ENCODE data around the gene STK24.

Gene STK24

DNA sequence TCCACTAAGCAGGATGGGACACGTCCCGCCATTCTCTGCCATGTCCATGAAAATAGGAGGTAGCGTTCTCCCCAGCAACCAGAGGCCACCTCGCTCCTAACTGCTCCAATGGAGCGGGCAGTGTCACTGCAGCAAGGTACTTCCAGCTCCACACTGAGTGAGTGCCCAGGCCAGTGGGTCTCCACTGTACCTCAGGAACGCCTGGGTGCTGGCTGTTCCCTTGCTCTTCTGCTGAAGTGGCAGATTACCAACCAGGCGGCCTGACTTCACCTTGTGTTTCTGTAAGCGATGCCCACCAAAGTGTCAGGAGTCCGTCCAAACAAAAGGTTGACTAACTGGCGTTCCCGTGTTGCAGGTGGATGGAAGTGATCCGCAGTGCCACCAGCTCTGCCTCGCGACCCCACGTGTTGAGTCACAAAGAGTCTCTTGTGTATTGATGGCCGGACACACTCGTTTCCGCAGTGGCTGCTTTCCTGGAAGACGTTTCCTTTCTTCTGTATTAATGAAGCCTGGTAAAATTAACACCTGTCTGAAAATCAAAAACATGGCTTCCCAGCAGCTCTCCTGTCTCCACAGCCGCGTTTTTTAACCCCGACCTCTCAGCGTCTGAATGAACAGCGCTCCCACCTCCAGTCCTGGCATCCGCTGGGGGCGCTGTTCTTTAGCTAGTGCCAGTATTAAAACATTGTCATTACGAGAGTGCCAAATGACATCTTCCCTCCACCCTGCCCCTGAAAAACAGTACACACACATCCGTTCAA is 128.8 kb downstream of the STK24 start:
- DNase-seq, result no peak

DNA sequence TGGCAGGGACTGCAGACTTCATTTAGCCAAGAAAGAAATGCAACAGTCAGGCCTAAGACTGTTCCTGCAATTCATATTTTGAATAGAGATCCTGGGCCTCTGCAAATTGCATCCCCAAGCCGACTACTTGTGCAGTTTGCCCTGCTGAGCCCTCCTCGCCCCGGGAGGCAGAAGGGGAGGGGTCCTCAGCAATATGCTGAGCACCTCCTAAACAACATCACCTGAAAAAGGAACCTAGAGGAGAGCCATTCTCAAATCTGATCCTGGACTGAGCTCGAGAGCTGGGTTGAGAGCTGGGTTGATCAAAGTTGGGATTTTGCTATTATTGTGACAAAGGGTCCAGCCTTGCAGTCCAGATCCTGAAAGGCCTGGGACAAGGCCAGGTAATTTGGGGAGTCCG is 129.8 kb downstream of the STK24 start:
- DNase-seq, result no peak

DNA sequence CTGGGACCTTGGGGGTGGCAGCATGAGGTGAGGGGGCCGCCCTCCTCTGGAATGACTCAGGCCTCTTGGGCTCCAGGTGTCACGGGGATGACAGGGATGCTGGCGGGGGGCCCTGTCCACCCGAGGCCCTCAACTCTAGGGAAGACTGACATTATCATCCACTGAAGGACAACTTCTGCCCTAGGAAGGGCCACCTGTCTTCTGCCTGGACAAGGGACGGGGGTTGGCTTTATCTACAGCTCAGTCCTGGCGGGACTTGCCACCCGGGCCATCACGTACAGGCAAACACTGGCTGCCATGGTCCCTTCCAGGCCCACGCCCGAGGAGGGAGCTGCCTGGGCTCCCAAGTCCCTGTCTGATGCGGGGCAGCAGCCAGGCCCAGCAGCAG is 130.7 kb downstream of the STK24 start:
- peak in 1 of 6 experiments; percentile 19 for DNase-seq

DNA sequence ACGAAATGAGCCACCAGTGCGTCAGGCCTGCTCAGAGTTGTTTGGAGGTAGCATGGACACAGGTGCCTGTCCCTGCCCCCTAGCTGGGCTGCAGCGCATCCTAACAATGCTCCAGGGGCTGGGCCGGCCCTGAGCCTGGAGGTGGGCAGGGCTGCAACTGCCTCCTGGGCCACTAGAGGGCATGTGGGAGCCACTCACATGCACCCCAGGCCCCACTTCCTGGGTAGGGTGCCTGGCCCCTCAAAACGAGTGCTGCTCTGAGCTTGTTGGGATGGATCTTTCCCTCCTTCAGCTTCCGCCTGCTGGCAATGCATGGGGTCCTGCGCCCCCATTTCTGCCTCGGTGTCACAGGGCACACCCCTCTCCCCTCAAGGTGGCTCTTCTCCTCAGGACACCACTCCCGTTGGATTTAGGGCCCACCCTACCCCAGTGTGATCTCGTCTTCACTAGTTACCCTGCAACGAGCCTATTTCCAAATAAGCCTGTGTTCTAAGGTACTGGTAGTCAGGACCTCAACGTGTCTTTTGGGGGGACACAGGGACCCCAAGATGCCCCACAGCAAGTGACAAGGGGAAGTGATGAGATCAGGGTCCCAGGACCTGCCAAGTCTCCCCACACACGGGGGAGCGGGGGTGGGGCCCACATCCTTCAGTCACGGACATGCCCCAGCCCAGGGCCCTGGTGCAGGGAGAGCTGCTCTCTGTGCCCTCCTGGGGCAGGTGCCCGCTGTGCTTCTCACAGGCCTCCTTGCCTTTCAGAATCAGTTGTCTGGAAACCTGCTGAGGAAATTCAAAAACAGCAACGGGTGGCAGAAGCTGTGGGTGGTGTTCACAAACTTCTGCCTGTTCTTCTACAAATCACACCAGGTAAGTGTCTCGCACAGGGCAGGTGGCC is 131.3 kb downstream of the STK24 start:
- DNase-seq, result peak; percentile 35 to 82 (median 71)

DNA sequence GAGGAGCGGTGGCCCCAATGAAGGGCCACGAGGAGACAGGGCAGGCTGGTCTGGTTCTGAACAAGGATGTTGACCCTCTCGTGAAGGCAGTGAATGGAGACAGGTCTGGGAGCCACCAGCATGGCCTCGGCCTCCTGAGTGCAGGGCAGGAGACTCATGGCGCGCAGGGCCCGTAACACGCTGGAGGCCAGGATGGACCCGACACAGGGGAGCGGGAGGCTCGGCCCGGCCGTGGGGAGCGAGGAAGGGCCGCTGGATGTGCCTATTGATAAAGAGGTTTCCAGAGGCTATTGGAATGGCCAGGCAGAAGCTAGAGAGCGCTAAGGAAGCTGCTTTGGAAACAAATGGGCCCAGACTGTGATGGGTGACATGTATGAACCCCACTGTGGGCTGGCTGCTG is 132.5 kb downstream of the STK24 start:
- no peak for DNase-seq

DNA sequence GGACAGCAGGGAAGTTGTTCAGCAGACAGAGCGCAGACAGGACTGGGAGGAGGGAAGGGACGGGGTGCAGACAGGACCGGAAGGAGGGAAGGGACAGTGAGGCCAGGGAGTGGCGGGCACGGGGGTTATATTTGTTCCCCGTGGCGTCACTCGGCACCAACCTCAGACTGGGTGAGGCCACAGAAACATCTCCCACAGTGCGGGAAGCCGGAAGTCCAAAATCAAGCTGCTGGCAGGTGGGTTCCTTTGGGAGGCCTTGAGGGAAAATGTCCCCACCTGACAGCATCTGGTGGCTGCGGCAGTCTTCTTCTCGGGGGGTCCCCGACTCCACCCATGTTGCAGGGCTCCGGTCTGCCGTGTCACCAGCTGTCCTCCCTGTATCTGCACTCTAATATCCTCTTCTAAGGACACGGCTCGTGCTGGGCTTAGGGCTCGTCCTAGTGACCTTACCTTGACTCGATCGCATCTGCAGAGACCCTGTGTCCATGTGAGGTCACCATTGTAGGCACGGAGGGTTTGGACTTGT is 133.0 kb downstream of the STK24 start:
- DNase-seq, result no peak

DNA sequence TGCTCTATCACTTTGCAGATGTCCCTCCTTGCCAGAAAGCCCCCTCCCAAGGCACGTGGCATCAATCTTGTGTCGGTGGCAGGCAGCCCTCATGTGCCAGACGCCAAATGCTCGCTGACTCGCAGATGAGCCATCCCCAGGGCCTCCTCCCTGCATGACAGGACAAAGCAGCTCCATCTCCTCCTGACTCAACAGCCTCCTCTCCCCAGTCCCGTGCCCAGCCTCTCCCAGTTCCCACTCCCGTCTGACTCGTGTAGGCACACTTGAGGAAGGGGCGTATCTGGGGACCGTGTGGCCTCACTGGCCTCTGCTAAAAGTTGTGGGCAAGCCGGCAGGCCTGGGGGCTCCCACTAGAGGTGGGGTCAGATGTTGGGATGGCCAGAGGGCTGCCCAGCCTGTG is 133.6 kb downstream of the STK24 start:
- no peak for DNase-seq

DNA sequence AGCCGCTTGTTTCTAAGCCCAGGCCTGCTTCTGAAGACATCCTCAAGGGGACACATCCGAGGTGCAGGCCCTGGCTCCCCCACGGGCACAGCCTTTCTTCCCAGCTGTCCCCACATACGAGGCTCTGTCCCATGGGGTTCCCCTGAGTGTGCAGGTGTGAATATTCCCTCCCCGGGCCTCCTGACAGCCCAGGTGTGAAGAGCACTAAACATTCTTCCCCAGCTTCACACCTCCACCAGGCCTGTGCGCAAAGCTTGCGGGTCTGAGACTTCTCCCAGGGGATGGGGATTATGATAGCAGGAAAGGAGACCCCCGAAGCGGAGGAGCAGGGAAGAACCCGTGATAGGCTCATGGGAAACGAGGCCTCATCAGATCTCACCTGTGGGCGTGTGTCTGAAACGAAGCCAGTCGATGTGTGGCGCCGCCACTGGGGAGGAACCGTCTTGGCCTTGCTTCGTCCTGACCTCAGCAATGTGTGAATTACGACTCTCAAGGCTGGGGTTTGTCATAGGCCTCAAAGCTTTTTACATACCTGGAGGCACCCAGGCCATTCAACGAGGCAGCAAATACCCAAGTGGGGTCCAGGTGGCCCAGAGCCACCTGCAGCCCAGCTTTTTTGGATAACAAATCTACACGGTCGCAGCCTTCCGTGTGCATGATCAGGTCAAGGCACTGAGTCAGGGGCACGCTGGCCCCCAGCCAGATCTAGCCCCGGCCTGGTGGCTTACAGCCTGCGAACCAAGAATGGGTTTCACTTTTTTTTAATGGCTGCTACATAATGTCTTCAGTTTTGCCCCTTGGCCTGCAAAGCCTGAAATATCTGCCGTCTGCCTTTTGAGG is 134.3 kb downstream of the STK24 start:
- DNase-seq, result no peak

DNA sequence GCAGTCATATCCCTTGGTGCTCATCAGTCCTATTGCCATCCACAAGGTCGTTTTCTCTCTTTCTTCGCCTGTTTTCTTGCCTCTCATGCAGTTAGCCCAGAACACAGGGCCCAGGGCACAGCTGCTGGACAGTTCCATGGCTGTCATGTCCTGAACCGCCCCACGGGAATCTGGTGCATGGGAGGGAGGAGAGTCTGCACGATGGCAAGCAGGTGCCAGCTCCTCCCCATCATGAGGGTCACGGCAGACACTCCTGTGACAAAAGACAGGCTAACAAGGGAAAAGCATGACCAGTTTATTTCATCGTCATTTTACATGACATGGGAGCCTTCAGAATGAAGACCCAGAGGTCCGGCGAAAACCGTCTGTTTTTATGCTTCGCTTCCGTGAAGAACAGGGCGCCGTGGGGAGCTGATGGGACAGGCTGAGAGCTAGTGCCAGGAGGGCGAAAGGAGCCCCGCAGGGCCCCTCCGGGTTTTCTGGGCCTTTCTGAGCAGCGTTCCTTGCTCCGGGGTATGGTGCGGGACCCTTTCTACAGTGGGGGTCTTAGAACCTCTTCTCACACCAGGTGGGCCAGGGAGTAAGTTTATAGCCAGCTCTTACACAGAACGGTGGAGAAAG is 135.7 kb downstream of the STK24 start:
- no peak for DNase-seq

GRCh38 chr13:98440390-98441055 is 136.4 kb downstream of the STK24 start:
- no peak for DNase-seq

DNA sequence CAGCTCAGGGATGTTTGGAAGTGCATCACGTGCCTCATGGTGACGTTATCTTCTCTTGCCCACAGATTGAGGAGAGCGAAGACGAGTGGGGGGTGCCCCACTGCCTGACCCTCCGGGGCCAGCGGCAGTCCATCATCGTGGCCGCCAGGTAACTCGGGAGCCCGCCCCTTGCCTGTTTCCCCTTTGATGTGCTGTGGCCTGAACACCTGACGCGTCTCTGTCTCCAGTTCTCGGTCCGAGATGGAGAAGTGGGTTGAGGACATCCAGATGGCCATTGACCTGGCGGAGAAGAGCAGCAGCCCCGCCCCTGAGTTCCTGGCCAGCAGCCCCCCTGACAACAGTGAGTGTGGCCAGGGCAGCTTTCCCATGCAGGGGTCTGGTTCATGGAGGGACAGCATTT is 137.0 kb downstream of the STK24 start:
- DNase-seq, result no peak

DNA sequence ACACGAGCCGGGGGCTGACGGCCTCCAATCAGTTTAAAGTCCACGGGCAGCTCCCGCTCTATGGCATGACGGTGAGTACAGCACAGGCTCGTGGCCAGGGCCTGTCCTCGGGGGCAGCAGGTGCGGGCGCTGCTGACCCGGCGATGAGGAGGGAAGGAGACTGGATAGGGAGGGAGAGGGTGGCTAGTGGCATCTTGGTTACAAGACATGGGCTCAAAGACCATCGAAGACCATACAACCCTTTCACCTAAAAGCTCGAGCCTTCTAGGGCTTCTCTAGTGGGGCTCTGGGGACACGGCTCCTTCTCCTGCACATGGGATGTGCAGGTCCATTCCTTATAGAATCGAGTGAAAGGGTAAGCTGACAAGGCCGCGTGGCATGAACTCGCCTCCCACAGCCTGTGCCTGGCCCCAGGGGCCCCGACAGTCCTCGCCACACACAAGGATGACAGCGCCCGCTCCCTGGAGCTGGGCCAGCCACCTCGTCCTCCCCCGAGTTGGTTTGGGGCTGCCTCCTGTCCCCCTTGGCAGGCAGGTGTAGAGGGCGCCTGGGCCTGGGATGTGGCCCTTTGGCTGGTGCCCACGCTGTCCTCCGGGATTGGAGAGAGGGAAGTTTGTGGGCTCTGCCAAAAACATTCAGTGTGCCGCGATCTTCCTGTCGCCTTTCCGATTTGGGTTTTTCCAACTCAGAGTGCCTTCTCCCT is 137.6 kb downstream of the STK24 start:
- no peak for DNase-seq

- DNase-seq, result no peak
Measured at GRCh38 chr13:98438246-98439125, 138.4 kb downstream of the STK24 start.

- no peak for DNase-seq
Measured at GRCh38 chr13:98436233-98436910, 140.5 kb downstream of the STK24 start.

GRCh38 chr13:98435376-98435775 is 141.5 kb downstream of the STK24 start:
- DNase-seq, result no peak

- no peak for DNase-seq
Measured at GRCh38 chr13:98434060-98434459, 142.8 kb downstream of the STK24 start.

GRCh38 chr13:98433654-98434053 is 143.3 kb downstream of the STK24 start:
- DNase-seq, result no peak

DNA sequence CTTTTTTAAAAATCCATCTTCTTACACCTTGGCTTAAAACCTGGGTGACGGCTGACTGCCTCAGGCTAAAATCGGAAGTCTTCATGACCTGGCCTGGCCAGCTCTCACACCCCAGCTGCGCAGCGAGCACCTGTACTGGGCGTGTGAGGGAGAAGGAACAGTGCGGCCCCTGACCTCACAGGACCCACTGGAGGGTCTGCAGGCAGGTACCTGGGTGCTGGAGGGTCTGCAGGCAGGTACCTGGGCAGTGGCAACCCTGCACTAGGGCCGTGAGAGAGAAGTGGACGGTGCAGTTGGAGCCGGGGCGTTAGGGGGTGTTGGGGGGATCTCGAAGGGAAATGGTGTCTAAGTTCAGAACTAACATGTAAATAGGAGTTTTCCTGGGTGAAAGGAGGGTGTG is 144.3 kb downstream of the STK24 start:
- DNase-seq, result no peak

DNA sequence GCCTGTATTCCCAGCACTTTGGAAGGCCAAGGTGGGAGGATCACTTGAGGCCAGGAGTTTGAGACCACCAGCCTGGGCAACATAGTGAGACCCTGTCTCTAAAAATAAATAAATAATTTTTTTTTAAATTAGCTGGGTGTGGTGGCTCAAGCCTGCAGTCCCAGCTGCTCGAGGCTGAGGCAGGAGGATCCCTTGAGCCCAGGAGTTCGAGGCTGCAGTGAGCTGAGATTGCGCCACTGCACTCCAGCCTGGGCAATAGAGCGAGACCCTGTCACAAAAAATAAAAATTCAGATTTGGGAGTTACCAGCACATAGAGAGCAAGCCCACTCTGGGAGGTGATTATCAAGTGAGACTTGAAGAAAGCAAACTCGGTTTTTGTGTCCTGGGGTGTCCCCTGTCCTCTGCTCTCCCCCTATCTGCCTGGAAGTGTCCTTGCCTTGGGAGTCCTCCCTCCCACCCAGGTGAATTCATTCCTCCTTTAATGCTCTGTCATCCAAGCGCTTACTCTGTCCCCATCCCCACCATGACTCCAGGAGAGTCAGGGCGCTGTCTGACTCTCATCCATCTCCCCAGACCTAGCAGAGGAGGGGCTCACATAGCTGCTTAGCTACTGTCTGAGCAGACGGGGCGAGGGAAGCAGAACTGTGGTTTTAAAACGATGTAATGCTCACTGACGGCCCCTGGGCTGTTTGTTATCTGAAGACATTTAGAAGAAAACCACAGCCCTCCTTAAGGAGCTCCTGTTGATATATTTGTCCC is 146.8 kb downstream of the STK24 start:
- DNase-seq, result no peak

All from stimulated activated naive CD4-positive, alpha-beta T cell (primary cell).